DMS114 treated with DMSO at 0.1 percent for 48 hours (cell line): ENCODE results near the gene CCDC195.
"Not testable (repeated sequence)": the region's sequence is repeated elsewhere in the genome, so short reads cannot be mapped to it uniquely, and the experiment has no call there.

Experiments
- DNase-seq: peaks from one replicate; lab custom pipeline; 2025; ENCODE audit not compliant: unreplicated experiment; lab: John Stamatoyannopoulos, UW

The CCDC195 gene

GRCh38 chr2:224691563-224691962, 24.6 kb downstream of the CCDC195 start:
- DNase-seq, result no peak

- DNase-seq, result no peak
Observed at GRCh38 chr2:224690868-224691267, 25.3 kb downstream of the CCDC195 start.

DNA sequence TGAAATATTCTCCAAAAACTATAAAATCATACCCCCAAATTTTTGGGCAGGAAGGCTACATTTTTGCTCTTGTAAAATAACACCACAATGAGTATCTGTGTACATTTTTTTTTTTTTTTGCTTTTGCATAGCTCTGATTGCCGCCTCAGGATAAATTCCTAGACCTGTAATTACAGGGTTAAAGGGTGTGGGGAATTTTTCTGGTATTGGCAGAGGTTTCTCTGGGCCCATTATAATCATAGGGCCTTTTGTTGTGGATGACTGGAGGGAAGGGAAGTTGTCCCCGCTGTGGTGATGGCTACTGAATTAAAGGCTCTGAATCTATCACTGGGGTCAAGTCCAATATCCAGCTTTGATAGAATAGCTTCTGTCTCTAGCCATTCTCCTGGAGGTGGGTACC, 26.6 kb downstream of the CCDC195 start:
- DNase-seq, result no peak

DNA sequence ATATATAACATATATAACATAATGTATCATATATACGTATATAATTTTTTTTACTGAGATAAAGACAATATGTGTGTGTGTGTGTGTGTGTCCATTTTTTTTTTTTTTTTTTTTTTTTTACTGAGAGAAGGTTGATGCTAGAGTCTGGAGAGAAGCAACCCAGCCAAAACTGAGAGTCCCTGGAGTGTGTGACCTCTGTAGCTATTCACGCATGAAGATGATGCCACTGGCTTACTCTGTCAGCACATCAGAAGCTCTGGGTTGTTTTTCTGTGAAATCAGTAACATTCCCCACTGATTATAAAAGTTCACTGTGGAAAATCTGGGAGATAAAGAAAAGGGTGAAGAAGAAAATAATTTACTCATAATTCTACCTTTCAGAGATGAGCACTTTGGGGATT, 27.2 kb downstream of the CCDC195 start:
- no peak for DNase-seq

DNA sequence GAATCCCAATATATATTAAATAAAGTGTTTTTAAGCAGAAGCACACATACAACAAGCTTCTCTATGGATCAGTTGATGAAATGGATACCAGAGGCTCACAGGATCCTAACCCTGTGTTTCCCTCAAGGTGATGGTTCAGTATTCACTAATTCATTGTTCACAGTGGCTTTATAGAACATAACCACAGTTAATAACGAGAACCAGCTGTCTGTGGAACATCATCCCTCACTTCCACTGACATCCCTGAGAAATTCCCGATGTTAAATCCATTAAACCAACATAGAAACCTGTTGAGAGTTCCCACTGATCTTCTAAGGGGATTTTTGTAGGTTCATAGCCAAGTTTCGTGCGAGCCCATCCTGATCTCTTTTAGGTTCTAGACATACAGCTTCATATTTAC, 29.0 kb downstream of the CCDC195 start:
- no peak for DNase-seq

DNA sequence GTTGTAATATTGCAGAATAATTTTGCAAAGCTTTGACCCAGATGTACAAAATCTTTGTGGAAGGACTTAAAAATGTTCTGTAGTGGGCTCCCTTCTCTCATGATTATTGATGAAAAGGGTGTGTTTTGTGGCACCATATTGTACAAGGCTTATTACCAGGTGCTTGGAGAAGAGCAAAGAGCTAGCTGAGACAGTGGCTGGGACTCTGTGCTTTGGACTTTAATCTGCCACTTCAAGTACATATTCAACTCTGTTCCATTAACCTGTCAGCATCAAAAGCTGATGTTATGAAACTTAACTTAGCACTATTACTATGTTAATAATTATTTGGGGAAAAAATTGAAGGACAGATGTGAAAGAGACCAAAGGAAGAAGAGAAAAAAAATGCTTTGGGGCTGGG, 31.0 kb downstream of the CCDC195 start:
- DNase-seq, result no peak

DNA sequence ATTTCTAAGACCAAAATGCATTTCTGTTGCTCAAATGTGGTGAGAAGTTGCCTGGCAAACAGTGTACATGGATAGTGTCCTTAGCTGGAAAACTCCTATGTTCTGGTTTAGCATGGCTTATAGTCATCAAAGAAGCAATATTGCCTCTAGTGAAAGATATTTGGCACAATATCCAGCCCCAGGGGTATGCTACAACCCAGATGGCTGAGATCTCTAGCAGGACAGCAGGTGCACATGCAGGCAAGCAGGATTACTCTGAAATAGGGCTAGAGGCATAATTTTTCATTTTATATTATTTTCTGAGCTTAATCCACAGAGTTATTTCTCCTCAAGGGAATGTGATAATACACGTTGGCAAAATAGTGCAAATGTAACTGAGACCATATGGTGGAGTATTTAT, 34.0 kb downstream of the CCDC195 start:
- DNase-seq, result no peak

DNA sequence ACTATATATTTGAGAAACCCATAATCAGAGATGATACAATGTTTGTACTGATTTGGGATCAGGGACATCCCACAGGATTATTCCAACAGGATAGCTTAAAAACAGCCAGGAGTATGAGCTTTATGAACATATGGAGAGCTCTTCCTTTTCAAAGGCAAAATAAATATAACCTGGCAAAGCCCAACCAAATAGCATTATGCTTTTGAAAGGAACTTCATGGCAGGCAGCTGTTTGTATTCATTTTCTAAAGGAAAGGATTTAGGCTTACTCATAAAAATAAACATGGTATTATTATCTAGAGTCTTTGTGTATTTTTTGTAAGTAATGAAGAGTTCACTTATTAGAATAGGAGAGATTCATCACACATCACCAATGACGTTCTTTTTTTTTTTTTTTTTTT, 44.4 kb downstream of the CCDC195 start:
- DNase-seq, result no peak

DNA sequence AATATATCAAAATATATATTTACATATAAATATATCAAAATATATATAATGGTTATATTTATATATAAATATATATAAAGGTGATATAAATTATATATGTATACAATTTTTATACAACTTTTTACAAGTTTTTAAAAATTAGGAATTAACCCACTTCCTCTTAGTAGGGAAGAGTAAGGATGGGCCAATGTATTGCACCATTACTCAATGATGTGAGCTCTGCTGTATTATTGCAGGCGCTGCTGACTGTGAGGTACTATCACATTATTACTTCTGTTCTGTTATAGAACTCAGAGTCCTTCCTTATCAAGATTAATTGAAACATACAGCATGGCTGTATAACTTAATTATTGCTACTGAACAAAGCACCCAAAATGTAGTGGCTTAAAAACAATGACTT, 46.0 kb downstream of the CCDC195 start:
- DNase-seq, result no peak

DNA sequence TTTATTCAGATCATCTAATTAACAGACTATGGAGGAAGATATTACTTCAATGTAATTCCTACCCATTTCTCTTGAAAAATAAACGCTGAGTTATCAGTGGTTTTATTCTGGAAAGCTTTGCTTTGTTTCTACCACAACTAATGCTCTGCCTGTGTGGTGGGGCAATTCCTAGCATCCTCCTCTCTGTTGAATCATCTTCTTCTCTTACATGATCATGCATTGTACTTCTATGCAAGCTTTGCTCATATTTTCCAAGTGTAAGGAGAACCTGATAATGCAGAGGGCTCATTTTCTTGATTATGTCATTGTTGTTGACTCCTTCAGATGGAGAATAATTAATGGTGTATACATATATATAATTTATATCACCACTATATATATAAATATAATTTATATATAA, 46.7 kb downstream of the CCDC195 start:
- no peak for DNase-seq

GRCh38 chr2:224668123-224668909, 47.8 kb downstream of the CCDC195 start:
- DNase-seq, result no peak

- no peak for DNase-seq
Observed at GRCh38 chr2:224666951-224667553, 49.1 kb downstream of the CCDC195 start.

- not testable (repeated sequence) for DNase-seq
Observed at GRCh38 chr2:224663322-224663721, 52.8 kb downstream of the CCDC195 start.

DNA sequence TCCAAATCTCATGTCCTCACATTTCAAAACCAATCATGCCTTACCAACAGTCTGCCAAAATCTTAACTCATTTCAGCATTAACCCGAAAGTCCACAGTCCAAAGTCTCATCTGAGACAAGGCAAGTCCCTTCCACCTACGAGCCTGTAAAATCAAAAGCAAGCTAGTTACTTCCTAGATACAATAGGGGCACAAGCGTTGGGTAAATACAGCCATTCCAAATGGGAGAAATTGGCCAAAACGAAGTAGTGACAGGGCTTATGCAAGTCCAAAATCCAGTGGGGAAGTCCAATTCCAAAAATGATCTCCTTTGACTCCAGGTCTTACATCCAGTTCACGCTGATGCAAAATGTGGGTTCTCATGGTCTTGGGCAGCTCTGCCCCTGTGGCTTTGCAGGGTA, 54.5 kb downstream of the CCDC195 start:
- DNase-seq, result not testable (repeated sequence)

GRCh38 chr2:224659714-224660113, 56.5 kb downstream of the CCDC195 start:
- DNase-seq, result no peak

- no peak for DNase-seq
Observed at GRCh38 chr2:224658780-224659405, 57.3 kb downstream of the CCDC195 start.

DNA sequence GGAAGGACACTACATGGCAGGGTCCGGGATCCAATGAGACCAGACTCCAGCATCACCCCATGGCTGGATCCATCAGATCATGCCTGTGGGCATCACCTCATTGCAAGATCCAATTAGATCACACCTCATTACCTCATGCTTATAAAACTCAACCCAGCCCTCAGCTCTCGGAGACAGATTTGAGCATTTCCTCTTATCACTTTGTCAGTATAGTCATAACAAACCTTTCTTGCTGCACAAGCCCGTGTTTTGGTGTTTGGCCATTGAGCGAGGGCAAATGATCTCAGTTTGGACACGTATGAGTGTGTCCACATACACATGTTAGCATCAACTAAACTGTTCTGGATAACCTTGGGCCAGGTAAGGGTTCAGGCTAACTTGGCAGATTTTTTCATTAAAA, 58.8 kb downstream of the CCDC195 start:
- DNase-seq, result no peak

GRCh38 chr2:224655006-224655537, 61.1 kb downstream of the CCDC195 start:
- no peak for DNase-seq
